Lung (tissue), 12 donors: ENCODE results near the gene UBL3. TPM values are rescaled to one million over a fixed set of nuclear protein-coding genes. Genes with fewer than 3 reads are reported as not detected.
A peak's percentile ranks its signal among the peaks of the same experiment; 100 is the strongest.

Experiments
- ATAC-seq: fragments of 200-7000 bp; cut with Tn5 transposase; one replicate; pipeline ENCODE4 v1.9.1; 2020; ENCODE audit warnings: moderate number of reproducible peaks; ENCODE audit not compliant: insufficient read depth, low FRiP score
- DNase-seq, 3 donors: peaks; one replicate each; pipeline ENCODE4 v3.0.0-alpha.2; 2013 to 2017
- H3K27ac ChIP-seq, 2 donors: one replicate each; pipeline ENCODE4 v1.5.1; 2013; ENCODE audit warnings: mild to moderate bottlenecking in 2 of 2, moderate library complexity in 2 of 2, control low read depth in 1 of 2, inconsistent platforms in 1 of 2, low read depth in 1 of 2, low read length in 1 of 2
- H3K27me3 ChIP-seq, 3 donors: one replicate each; pipeline ENCODE4 v1.5.1; 2013; ENCODE audit warnings: low read length in 2 of 3; ENCODE audit not compliant: control insufficient read depth in 3 of 3, insufficient read depth in 3 of 3
- H3K36me3 ChIP-seq, 4 donors: one replicate each; pipeline ENCODE4 v1.5.1; 2013; ENCODE audit warnings: low read length in 4 of 4, mild to moderate bottlenecking in 1 of 4, moderate library complexity in 1 of 4; ENCODE audit not compliant: control insufficient read depth in 4 of 4, insufficient read depth in 4 of 4
- H3K4me1 ChIP-seq, 5 donors: one replicate each; pipeline ENCODE4 v1.5.1; 2013; ENCODE audit warnings: low read length in 5 of 5, mild to moderate bottlenecking in 2 of 5, moderate library complexity in 1 of 5; ENCODE audit not compliant: control insufficient read depth in 5 of 5, insufficient read depth in 5 of 5
- H3K4me3 ChIP-seq: one replicate; pipeline ENCODE4 v1.5.1; 2013; ENCODE audit warnings: mild to moderate bottlenecking, control low read depth, moderate library complexity
- H3K9ac ChIP-seq, 2 donors: one replicate each; pipeline ENCODE4 v1.5.1; 2013; ENCODE audit warnings: low read length in 2 of 2, control low read depth in 1 of 2; ENCODE audit not compliant: insufficient read depth in 1 of 2
- H3K9me3 ChIP-seq, 4 donors: one replicate each; pipeline ENCODE4 v1.5.1; 2013; ENCODE audit warnings: low read length in 3 of 4, mild to moderate bottlenecking in 1 of 4, moderate library complexity in 1 of 4; ENCODE audit not compliant: control insufficient read depth in 4 of 4, insufficient read depth in 3 of 4
- CTCF ChIP-seq: IDR thresholded peaks from 2 replicates; pipeline ENCODE4 v1.5.1; 2012; ENCODE audit warnings: mild to moderate bottlenecking; ENCODE audit errors: control extremely low read depth, extremely low read depth
- WGBS, 2 donors: extraction: QIAGEN DNeasy Blood & Tissue Kit; methylation state at CpG; one replicate each; pipeline ENCODE4 v1.1.7; 2013; 5-methylcytosine and 5-hydroxymethylcytosine counted together
- polyA plus RNA-seq, 2 donors: library from polyadenylated mRNA; stranded (reverse); fragments of 200-250 nt; gene quantifications; one replicate each; pipeline ENCODE4 v1.2.1, GENCODE V29; 2013
- total RNA-seq, 2 donors: library from RNA; depleted of rRNA in 1 of 2; stranded (reverse); fragments of >200 nt in 1 of 2; gene quantifications; one replicate each; pipeline ENCODE4 v1.2.1, GENCODE V29; 2014 to 2021
- donor health status: control.
- donor health status: control.
- donor health status: Bipolar disorder and iron deficiency.
- donor health status: healthy.
- donor health status: DM: yes; HTN: yes; CAD: no.

UBL3 gene
- total and polyA plus RNA-seq, 4 donors: 19.6 to 58.2 (median 33.7) TPM

DNA sequence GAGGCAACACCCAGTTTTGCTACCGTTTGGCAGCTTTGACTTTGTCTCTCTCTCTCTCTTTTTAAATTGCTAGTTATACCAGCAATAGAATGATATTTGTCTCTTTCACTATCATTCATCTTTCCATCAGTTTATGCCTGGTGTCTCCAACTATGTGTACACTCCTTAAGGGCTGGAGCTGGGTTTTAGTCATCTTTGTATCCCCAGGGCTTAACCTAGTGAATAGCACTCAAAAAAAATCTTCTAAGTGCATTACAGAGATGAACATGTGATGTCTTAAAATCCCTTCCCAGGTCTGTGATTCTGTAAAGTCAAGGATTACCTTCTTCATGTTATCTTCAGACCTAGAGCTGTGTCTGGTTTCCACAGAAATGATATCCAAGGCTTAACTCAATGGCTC is 7.8 kb upstream of the UBL3 start:
- Histone ChIP-seq H3K4me3 (no peak overlapping the region), H3K36me3 (no peaks in the 10 kb centered on the region), H3K27me3 (no peaks in the 10 kb centered on the region), H3K27ac (no peak overlapping the region), H3K9ac (no peak overlapping the region), H3K9me3 (peaks cover 0 to 2% (median 0%) of the 10 kb centered on the region in 4 donors), H3K4me1 (peaks cover 0 to 6% (median 0%) of the 10 kb centered on the region in 5 donors)
- 64 to 75% methylated on average over 1 of the region's 1 CpG for WGBS, 2 donors
- TF ChIP-seq CTCF: no peak
- no peak for DNase-seq
- no peak for ATAC-seq

- no peak overlapping the region for H3K9ac ChIP-seq
- TF ChIP-seq CTCF: no peak
- H3K4me3 ChIP-seq: no peak overlapping the region
- H3K27me3 ChIP-seq: no peaks in the 10 kb centered on the region
- no peaks in the 10 kb centered on the region for H3K36me3 ChIP-seq
- ATAC-seq: no peak
- WGBS, 2 donors: 72 to 96% methylated on average over 2 of the region's 2 CpGs
- H3K4me1 ChIP-seq: peaks cover 0 to 6% (median 0%) of the 10 kb centered on the region in 5 donors
- peak; percentile 18 to 40 (median 34) for DNase-seq
- no peak overlapping the region for H3K27ac ChIP-seq
- no peaks in the 10 kb centered on the region for H3K9me3 ChIP-seq
Measured at GRCh38 chr13:29857085-29857484, 6.7 kb upstream of the UBL3 start.

DNA sequence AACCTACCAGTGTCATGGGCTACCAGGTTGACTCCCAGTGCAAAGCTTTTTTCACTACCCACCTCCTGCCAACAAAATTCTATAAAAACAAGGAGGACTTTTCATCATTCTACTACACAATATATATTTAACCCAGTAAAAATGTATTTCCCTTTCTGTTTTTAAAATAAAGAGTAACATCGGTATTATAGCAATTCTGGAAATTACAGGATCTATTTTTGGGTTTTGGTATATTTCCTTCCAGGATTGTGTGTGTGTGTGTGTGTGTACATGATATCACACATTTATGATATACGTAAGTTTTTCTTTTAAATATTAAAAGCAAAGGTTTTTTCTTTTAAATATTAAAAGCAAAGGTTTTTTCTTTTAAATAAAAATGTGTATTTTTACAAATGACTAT is 6.0 kb upstream of the UBL3 start:
- no peak for ATAC-seq
- Histone ChIP-seq H3K27me3 (no peaks in the 10 kb centered on the region), H3K9ac (no peak overlapping the region), H3K4me3 (no peak overlapping the region), H3K36me3 (no peaks in the 10 kb centered on the region), H3K9me3 (no peaks in the 10 kb centered on the region), H3K4me1 (peaks cover 0 to 6% (median 0%) of the 10 kb centered on the region in 5 donors), H3K27ac (no peak overlapping the region)
- no peak for TF ChIP-seq CTCF
- 77 to 81% methylated on average over 2 of the region's 2 CpGs for whole genome bisulfite sequencing, 2 donors
- no peak for DNase-seq

DNA sequence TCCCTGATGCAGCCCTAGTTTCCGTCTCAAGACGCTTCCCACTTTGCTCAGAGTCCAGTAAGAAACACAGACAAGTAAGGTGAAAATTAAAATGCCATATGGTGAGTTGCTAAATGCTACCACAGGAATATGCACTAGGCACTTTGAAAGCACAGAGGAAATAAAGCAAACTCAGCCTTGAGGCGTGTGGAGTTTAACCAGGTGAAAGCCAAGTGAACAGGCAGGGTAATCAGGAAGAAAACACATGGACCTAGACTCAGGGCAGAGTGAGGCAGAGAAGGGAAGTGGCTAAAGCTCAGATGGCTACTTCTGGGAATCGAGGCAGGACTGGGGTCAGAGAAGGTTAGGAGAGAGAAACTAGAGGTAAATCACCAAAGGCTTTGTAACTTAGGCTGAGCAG is 5.4 kb upstream of the UBL3 start:
- 35 to 55% methylated on average over 4 of the region's 4 CpGs for whole genome bisulfite sequencing, 2 donors
- Histone ChIP-seq H3K4me3 (no peak overlapping the region), H3K4me1 (peaks cover 0 to 8% (median 2%) of the 10 kb centered on the region in 5 donors), H3K27me3 (no peaks in the 10 kb centered on the region), H3K9ac (no peak overlapping the region), H3K36me3 (no peaks in the 10 kb centered on the region), H3K27ac (peak overlapping the region in 1 of 2 donors; percentile 66), H3K9me3 (no peaks in the 10 kb centered on the region)
- DNase-seq (no peak), ATAC-seq (no peak)
- TF ChIP-seq CTCF: no peak
